ENCODE measurements around the gene FBXO46. TPM values are rescaled to one million over a fixed set of nuclear protein-coding genes. Genes with fewer than 3 reads are reported as not detected.

FBXO46 gene
- total and polyA plus RNA-seq, 2 of the 13 experiments (the other 11 are each of a cell fraction or from before 2014, with no cell fraction given): 6.2 to 6.4 TPM

DNA sequence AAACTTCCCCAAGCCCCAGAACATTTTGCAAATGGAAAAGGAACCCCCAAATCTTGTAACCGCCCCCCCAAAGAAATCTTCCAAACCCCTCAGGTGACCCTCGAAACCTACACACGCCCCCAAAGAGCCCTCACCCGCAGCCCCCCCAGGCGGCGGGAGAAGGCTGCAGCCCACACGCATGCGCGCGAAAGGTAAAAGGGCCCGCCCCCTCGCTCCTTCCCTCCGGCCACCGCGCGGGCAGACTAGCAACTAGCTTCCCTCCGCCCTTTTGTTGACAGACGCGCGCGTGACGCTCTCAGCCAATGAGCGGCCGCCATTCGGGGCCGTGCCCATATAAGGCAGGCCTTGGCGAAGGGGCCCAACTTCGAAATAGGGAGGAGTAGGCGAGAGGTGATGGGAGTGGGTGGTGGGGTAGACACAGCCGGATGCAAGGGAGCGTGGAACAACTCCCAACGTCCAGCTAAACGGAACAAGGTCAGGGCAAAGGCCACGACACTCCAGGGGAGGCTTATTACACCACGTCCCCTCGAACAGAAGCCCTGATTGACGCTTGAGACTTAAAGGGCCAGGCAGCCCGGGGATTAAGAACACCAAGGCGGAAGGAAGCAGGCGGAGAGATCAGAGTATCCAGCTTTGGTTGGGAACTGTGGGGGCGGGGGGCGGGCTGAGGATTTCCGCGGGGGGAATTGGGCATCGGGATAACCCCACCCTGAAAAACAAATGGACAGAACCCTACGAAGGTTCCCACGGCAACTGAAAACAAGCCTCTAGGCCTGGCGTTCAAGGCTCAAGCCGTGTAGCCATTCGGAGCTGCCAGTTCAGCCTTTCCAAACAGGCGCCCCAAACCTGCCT lies 13.3 kb downstream of the FBXO46 start (continued):
- no peak for TF ChIP-seq RNF2 (conservative IDR thresholded peaks at IDR 0.05; ENCODE audit: low read depth)
- peak; percentile 91 for TF ChIP-seq SMYD3 (CRISPR knock-in tag; IDR thresholded peaks at IDR 0.05)
- peak; percentile 91 for TF ChIP-seq SALL1 (CRISPR knock-in tag; IDR thresholded peaks at IDR 0.05)
- TF ChIP-seq ATF6 (CRISPR knock-in tag; conservative IDR thresholded peaks at IDR 0.05): no peak
- TF ChIP-seq CAMTA2 (CRISPR knock-in tag; IDR thresholded peaks at IDR 0.05; ENCODE audit: borderline replicate concordance): no peak
- TF ChIP-seq PAX8 (CRISPR knock-in tag; IDR thresholded peaks at IDR 0.05; ENCODE audit: borderline replicate concordance): no peak
- TF ChIP-seq PAF1 (CRISPR knock-in tag; IDR thresholded peaks at IDR 0.05): no peak
- no peak for TF ChIP-seq NAIF1 (CRISPR knock-in tag; IDR thresholded peaks at IDR 0.05; ENCODE audit: borderline replicate concordance)
- TF ChIP-seq ZNF616 (CRISPR knock-in tag; IDR thresholded peaks at IDR 0.05; ENCODE audit: low read depth): no peak
- no peak for TF ChIP-seq DR1 (CRISPR knock-in tag; IDR thresholded peaks at IDR 0.05)
- no peak for TF ChIP-seq SSRP1 (CRISPR knock-in tag; IDR thresholded peaks at IDR 0.05)
- TF ChIP-seq SP2 (CRISPR knock-in tag; IDR thresholded peaks at IDR 0.05): peak; percentile 38; the same call in 1 of the 2 replicates
- peak; percentile 71; the same call in 1 of the 2 replicates for TF ChIP-seq HNF4G (IDR thresholded peaks at IDR 0.05; ENCODE audit: borderline replicate concordance, low read depth, low read length)
- TF ChIP-seq HNF4G (CRISPR knock-in tag; IDR thresholded peaks at IDR 0.05; ENCODE audit: borderline replicate concordance, low read depth): no peak
- TF ChIP-seq KDM2A (CRISPR knock-in tag; IDR thresholded peaks at IDR 0.05; ENCODE audit: borderline replicate concordance, low read depth): peak; percentile 92
- TF ChIP-seq SUZ12 (IDR thresholded peaks at IDR 0.05; ENCODE audit: low read depth, low read length): no peak
- peak; percentile 93 for TF ChIP-seq TARDBP (CRISPR knock-in tag; IDR thresholded peaks at IDR 0.05)
- TF ChIP-seq KIAA2018 (CRISPR knock-in tag; IDR thresholded peaks at IDR 0.05; ENCODE audit: borderline replicate concordance): no peak
- TF ChIP-seq ZNF33B (CRISPR knock-in tag; IDR thresholded peaks at IDR 0.05): no peak
- no peak for TF ChIP-seq ZNF446 (CRISPR knock-in tag; IDR thresholded peaks at IDR 0.05)
- no peak for TF ChIP-seq BRCA1 (CRISPR knock-in tag; IDR thresholded peaks at IDR 0.05)
